K562 (cell line): Measurements from ENCODE around the gene CENPA. TPM values are rescaled to one million over a fixed set of nuclear protein-coding genes. Genes with fewer than 3 reads are reported as not detected.
"Not testable (repeated sequence)": the region's sequence is repeated elsewhere in the genome, so short reads cannot be mapped to it uniquely, and the experiment has no call there.

Source experiments
- CLOCK ChIP-seq: fragments of 250-450 bp; sonication (Bioruptor Pico); IDR thresholded peaks from 2 replicates; pipeline ENCODE4 v1.4.0; 2020; ENCODE audit warnings: mild to moderate bottlenecking, moderate library complexity, borderline replicate concordance
- CTBP1 ChIP-seq: fragments of 450-650 bp; IDR thresholded peaks from 2 replicates; pipeline ENCODE4 v1.6.1; 2016; ENCODE audit warnings: borderline replicate concordance
- CXXC5 ChIP-seq: fragments of 250-450 bp; sonication (Bioruptor Pico); IDR thresholded peaks from 2 replicates; pipeline ENCODE4 v1.8.0; 2022; ENCODE audit warnings: inconsistent platforms, mild to moderate bottlenecking, moderate library complexity
- DIDO1 ChIP-seq: fragments of 450-650 bp; IDR thresholded peaks from 2 replicates; pipeline ENCODE4 v1.6.1; 2016; ENCODE audit warnings: low read depth, missing biosample characterization, missing genetic modification characterization
- EP300 ChIP-seq: IDR thresholded peaks from 2 replicates; pipeline ENCODE4 v1.6.1; 2012; ENCODE audit warnings: low read length, improper control_type of control experiment
- JUND ChIP-seq, 2 experiments: IDR thresholded peaks; 2 replicates in 1 of 2; 3 replicates in 1 of 2; pipeline ENCODE4 v1.6.1; 2011; ENCODE audit warnings: borderline replicate concordance in 2 of 2, low read depth in 2 of 2, low read length in 2 of 2, improper control_type of control experiment in 1 of 2, missing biosample characterization in 1 of 2, missing genetic modification characterization in 1 of 2, missing genetic modification reagents in 1 of 2
- NCOR1 ChIP-seq: fragments of 450-650 bp; IDR thresholded peaks from 2 replicates; pipeline ENCODE4 v1.6.1; 2016; ENCODE audit warnings: mild to moderate bottlenecking, moderate library complexity
- TCFL5 ChIP-seq: fragments of 250-450 bp; sonication (Bioruptor Pico); conservative IDR thresholded peaks from 2 replicates; pipeline ENCODE4 v1.6.1; 2021; ENCODE audit warnings: mild to moderate bottlenecking, moderate library complexity, matching md5 sums
- TRIM24 ChIP-seq, 2 experiments: fragments of 450-650 bp; IDR thresholded peaks; 2 replicates each; pipeline ENCODE4 v1.6.1; 2016
- ZNF23 ChIP-seq: fragments of 250-450 bp; sonication (Bioruptor Pico); IDR thresholded peaks from 2 replicates; pipeline ENCODE4 v1.4.0; 2020; ENCODE audit warnings: mild to moderate bottlenecking
- ZNF79 ChIP-seq: fragments of 250-450 bp; sonication (Bioruptor Pico); IDR thresholded peaks from 2 replicates; pipeline ENCODE4 v1.4.0; 2020; ENCODE audit warnings: low read depth, mild to moderate bottlenecking, moderate library complexity
- polyA plus RNA-seq, 8 experiments: library from polyadenylated mRNA; depleted of rRNA in 4 of 8; stranded (reverse) in 5 of 8; unstranded in 3 of 8; fragments of >200 nt; fragmentation: Nextera tagmentation in 2 of 8; fragmentation: Illumina TruSeq in 1 of 8; extraction: Ambion mirVana in 2 of 8; extraction: Trizol in 1 of 8; gene quantifications; 2 replicates each; pipeline versions ENCODE4 v1.2.1 to v1.2.3, GENCODE V29; 2011 to 2014; ENCODE audit warnings: inconsistent platforms in 1 of 8, missing spikeins in 1 of 8
- total RNA-seq, 7 experiments: library from RNA; depleted of rRNA in 6 of 7; stranded (reverse); fragments of >200 nt in 6 of 7; fragmentation: Illumina TruSeq in 2 of 7; extraction: Trizol in 2 of 7; gene quantifications; 2 replicates each; pipeline versions ENCODE4 v1.2.1 to v1.2.3, GENCODE V29; 2011 to 2021; ENCODE audit warnings: low replicate concordance in 1 of 7
- TF ChIP-seq, protein P1 (sequence below), 2 experiments: fragments of 450-650 bp; IDR thresholded peaks; 2 replicates each; pipeline ENCODE4 v1.6.1; 2018; ENCODE audit warnings: mild to moderate bottlenecking in 2 of 2, low read depth in 1 of 2; ENCODE audit not compliant: partially characterized antibody in 2 of 2
- TF ChIP-seq, protein P2 (sequence below): fragments of 250-450 bp; sonication (Bioruptor Pico); IDR thresholded peaks from 2 replicates; pipeline ENCODE4 v1.4.0; 2020
- TF ChIP-seq, protein P3 (sequence below): fragments of 450-650 bp; IDR thresholded peaks from 2 replicates; pipeline ENCODE4 v1.6.1; 2018; ENCODE audit not compliant: partially characterized antibody

The CENPA gene
- total and polyA plus RNA-seq, 9 of the 15 experiments (the other 6 are each of a cell fraction or from before 2014, with no cell fraction given), result 11.3 to 61.7 (median 44.7) TPM

GRCh38 chr2:26749787-26750420 is 36.0 kb upstream of the CENPA start (continued):
- TF ChIP-seq CLOCK (CRISPR knock-in tag) (0 out of 2 replicates have a peak, but pooled peaks have one; percentile 32), CTBP1 (peak; percentile 90; the same call in 1 of the 2 replicates), EP300 (peak; percentile 31; the same call in 1 of the 2 replicates), JUND (tag; IDR thresholded peaks at IDR 0.05; ENCODE audit: borderline replicate concordance, low read depth, low read length) (peak; percentile 55; the same call in 2 of the 3 replicates), CXXC5 (peak; percentile 96), TRIM24 (IDR thresholded peaks at IDR 0.05) (peak; percentile 44 to 72; a peak in 3 of 4 replicates), ZNF79 (CRISPR knock-in tag) (peak; percentile 95), ZNF23 (peak; percentile 82), TCFL5 (CRISPR knock-in tag) (peak; percentile 91), DIDO1 (tag) (0 out of 2 replicates have a peak, but pooled peaks have one; percentile 63), NCOR1 (peak; percentile 66)
- TF ChIP-seq, protein P1, sequence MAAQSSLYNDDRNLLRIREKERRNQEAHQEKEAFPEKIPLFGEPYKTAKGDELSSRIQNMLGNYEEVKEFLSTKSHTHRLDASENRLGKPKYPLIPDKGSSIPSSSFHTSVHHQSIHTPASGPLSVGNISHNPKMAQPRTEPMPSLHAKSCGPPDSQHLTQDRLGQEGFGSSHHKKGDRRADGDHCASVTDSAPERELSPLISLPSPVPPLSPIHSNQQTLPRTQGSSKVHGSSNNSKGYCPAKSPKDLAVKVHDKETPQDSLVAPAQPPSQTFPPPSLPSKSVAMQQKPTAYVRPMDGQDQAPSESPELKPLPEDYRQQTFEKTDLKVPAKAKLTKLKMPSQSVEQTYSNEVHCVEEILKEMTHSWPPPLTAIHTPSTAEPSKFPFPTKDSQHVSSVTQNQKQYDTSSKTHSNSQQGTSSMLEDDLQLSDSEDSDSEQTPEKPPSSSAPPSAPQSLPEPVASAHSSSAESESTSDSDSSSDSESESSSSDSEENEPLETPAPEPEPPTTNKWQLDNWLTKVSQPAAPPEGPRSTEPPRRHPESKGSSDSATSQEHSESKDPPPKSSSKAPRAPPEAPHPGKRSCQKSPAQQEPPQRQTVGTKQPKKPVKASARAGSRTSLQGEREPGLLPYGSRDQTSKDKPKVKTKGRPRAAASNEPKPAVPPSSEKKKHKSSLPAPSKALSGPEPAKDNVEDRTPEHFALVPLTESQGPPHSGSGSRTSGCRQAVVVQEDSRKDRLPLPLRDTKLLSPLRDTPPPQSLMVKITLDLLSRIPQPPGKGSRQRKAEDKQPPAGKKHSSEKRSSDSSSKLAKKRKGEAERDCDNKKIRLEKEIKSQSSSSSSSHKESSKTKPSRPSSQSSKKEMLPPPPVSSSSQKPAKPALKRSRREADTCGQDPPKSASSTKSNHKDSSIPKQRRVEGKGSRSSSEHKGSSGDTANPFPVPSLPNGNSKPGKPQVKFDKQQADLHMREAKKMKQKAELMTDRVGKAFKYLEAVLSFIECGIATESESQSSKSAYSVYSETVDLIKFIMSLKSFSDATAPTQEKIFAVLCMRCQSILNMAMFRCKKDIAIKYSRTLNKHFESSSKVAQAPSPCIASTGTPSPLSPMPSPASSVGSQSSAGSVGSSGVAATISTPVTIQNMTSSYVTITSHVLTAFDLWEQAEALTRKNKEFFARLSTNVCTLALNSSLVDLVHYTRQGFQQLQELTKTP (IDR thresholded peaks at IDR 0.05; ENCODE audit: low read depth in 1 of 2, partially characterized antibody in 2 of 2), result peak in 1 of 2 experiments; percentile 54
- TF ChIP-seq JUND (IDR thresholded peaks at IDR 0.05; ENCODE audit: borderline replicate concordance, low read depth, low read length), result not testable (repeated sequence)
- TF ChIP-seq, protein P2, sequence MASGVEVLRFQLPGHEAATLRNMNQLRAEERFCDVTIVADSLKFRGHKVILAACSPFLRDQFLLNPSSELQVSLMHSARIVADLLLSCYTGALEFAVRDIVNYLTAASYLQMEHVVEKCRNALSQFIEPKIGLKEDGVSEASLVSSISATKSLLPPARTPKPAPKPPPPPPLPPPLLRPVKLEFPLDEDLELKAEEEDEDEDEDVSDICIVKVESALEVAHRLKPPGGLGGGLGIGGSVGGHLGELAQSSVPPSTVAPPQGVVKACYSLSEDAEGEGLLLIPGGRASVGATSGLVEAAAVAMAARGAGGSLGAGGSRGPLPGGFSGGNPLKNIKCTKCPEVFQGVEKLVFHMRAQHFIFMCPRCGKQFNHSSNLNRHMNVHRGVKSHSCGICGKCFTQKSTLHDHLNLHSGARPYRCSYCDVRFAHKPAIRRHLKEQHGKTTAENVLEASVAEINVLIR (CRISPR knock-in tag), result peak; percentile 83
- TF ChIP-seq, protein P3, sequence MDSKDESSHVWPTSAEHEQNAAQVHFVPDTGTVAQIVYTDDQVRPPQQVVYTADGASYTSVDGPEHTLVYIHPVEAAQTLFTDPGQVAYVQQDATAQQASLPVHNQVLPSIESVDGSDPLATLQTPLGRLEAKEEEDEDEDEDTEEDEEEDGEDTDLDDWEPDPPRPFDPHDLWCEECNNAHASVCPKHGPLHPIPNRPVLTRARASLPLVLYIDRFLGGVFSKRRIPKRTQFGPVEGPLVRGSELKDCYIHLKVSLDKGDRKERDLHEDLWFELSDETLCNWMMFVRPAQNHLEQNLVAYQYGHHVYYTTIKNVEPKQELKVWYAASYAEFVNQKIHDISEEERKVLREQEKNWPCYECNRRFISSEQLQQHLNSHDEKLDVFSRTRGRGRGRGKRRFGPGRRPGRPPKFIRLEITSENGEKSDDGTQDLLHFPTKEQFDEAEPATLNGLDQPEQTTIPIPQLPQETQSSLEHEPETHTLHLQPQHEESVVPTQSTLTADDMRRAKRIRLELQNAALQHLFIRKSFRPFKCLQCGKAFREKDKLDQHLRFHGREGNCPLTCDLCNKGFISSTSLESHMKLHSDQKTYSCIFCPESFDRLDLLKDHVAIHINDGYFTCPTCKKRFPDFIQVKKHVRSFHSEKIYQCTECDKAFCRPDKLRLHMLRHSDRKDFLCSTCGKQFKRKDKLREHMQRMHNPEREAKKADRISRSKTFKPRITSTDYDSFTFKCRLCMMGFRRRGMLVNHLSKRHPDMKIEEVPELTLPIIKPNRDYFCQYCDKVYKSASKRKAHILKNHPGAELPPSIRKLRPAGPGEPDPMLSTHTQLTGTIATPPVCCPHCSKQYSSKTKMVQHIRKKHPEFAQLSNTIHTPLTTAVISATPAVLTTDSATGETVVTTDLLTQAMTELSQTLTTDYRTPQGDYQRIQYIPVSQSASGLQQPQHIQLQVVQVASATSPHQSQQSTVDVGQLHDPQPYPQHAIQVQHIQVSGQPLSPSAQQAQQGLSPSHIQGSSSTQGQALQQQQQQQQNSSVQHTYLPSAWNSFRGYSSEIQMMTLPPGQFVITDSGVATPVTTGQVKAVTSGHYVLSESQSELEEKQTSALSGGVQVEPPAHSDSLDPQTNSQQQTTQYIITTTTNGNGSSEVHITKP, result peak; percentile 49
